ENCODE measurements around the gene TCEA2.
A peak's percentile ranks its signal among the peaks of the same experiment; 100 is the strongest.

- TF ChIP-seq CTCF (CRISPR knock-in tag; IDR thresholded peaks at IDR 0.05), result peak; percentile 19; the same call in 1 of the 2 replicates
- TF ChIP-seq EP300 (IDR thresholded peaks at IDR 0.05; ENCODE audit: low read depth in 2 of 2, low read length in 2 of 2), result no peak
- no peak for TF ChIP-seq EP300 (CRISPR knock-in tag; IDR thresholded peaks at IDR 0.05; ENCODE audit: borderline replicate concordance)
- no peak for TF ChIP-seq FOXM1 (CRISPR knock-in tag; IDR thresholded peaks at IDR 0.05)
These were observed 21.3 kb upstream of the TCEA2 start for GRCh38 chr20:64041781-64042053.
